Astrocyte (in vitro differentiated cells and primary cell): ENCODE data around the gene UST. TPM values are rescaled to one million over a fixed set of nuclear protein-coding genes. Genes with fewer than 3 reads are reported as not detected.

Experiments used
- DNase-seq: peaks from one replicate; pipeline ENCODE4 v3.0.0-alpha.2; 2010; ENCODE audit warnings: low read depth
- FAIRE-seq: peaks from 2 replicates; lab custom pipeline; 2011; peaks lifted over from hg19 to GRCh38; lab: Jason Lieb, UNC
- H2AFZ ChIP-seq: 2 replicates; pipeline ENCODE4 v1.6.0; 2012; ENCODE audit warnings: low read depth, low read length, inconsistent platforms
- H3K27ac ChIP-seq: 2 replicates; pipeline ENCODE4 v1.5.1; 2011; ENCODE audit warnings: low read depth, low read length, inconsistent platforms
- H3K27me3 ChIP-seq: 2 replicates; pipeline ENCODE4 v1.6.0; 2011; ENCODE audit warnings: low read length, inconsistent platforms; ENCODE audit not compliant: insufficient read depth
- H3K36me3 ChIP-seq: 2 replicates; pipeline ENCODE4 v1.5.1; 2011; ENCODE audit warnings: low read length, inconsistent platforms; ENCODE audit not compliant: insufficient read depth
- H3K4me1 ChIP-seq: 2 replicates; pipeline ENCODE4 v1.5.1; 2011; ENCODE audit warnings: low read length, inconsistent platforms; ENCODE audit not compliant: insufficient read depth
- H3K4me2 ChIP-seq: 2 replicates; pipeline ENCODE4 v1.6.0; 2012; ENCODE audit warnings: low read length, inconsistent platforms
- H3K4me3 ChIP-seq: 2 replicates; pipeline ENCODE4 v1.5.1; 2011; ENCODE audit warnings: low read depth, mild to moderate bottlenecking, low read length, inconsistent platforms; ENCODE audit not compliant: insufficient read depth
- H3K79me2 ChIP-seq: 2 replicates; pipeline ENCODE4 v1.6.0; 2012; ENCODE audit warnings: mild to moderate bottlenecking, low read length, inconsistent platforms; ENCODE audit not compliant: insufficient read depth
- H3K9ac ChIP-seq: 2 replicates; pipeline ENCODE4 v1.6.0; 2012; ENCODE audit warnings: mild to moderate bottlenecking, low read length, inconsistent platforms
- H3K9me3 ChIP-seq: 2 replicates; pipeline ENCODE4 v1.5.1; 2012; ENCODE audit warnings: low read depth, mild to moderate bottlenecking, low read length, inconsistent platforms; ENCODE audit not compliant: insufficient read depth
- H4K20me1 ChIP-seq: 2 replicates; pipeline ENCODE4 v1.6.0; 2012; ENCODE audit warnings: low read length, inconsistent platforms; ENCODE audit not compliant: insufficient read depth
- H3K27ac Mint-ChIP-seq: one replicate; pipeline ENCODE4 v1.8.0; 2021; ENCODE audit warnings: mild to moderate bottlenecking, mixed read lengths; ENCODE audit not compliant: unreplicated experiment
- H3K27me3 Mint-ChIP-seq: one replicate; pipeline ENCODE4 v1.8.0; 2021; ENCODE audit warnings: low read depth, mixed read lengths; ENCODE audit not compliant: unreplicated experiment
- H3K36me3 Mint-ChIP-seq: one replicate; pipeline ENCODE4 v1.8.0; 2021; ENCODE audit warnings: low read depth, mixed read lengths; ENCODE audit not compliant: unreplicated experiment
- H3K4me1 Mint-ChIP-seq: one replicate; pipeline ENCODE4 v1.8.0; 2021; ENCODE audit warnings: low read depth, mixed read lengths; ENCODE audit not compliant: unreplicated experiment
- H3K4me3 Mint-ChIP-seq: one replicate; pipeline ENCODE4 v1.8.0; 2021; ENCODE audit warnings: mild to moderate bottlenecking, moderate library complexity, mixed read lengths; ENCODE audit not compliant: unreplicated experiment
- H3K9me3 Mint-ChIP-seq: one replicate; pipeline ENCODE4 v1.8.0; 2021; ENCODE audit warnings: mild to moderate bottlenecking, mixed read lengths; ENCODE audit not compliant: unreplicated experiment
- EZH2 ChIP-seq: IDR thresholded peaks from 2 replicates; pipeline ENCODE4 v1.6.1; 2012; ENCODE audit warnings: mild to moderate bottlenecking, low read length, inconsistent platforms; ENCODE audit not compliant: insufficient read depth
- total RNA-seq: library from RNA; stranded (reverse); gene quantifications from 2 replicates; pipeline ENCODE4 v1.2.1, GENCODE V29; 2021
- TF ChIP-seq, protein P1 (sequence below): IDR thresholded peaks from 2 replicates; pipeline ENCODE4 v1.5.1; 2011; ENCODE audit warnings: low read depth, mild to moderate bottlenecking, inconsistent platforms, low read length, moderate library complexity; ENCODE audit not compliant: insufficient read depth

The UST gene
- total RNA-seq, 1 donor from 2014 or later = 15.3 TPM

DNA sequence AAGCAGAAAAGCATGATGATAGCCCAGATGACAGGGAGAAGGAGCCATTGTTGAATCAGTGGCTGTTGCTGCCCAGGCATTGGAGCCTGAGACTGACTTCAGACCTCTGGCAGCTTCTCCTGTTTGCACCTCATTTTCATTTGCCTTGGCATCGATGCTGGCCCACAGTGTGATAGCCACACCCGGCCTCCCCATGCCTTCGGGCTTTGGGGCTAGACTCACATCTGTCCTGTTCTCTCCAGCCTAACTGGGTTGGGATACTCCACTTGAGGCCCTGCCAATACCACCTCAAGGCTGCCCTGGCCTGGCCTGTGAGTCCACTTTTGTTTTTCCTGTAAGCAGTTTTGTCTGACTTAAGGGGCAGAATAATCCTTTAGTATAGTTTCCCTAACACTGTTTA, 140.4 kb downstream of the UST start:
- peaks cover 6% of the 10 kb centered on the region for H4K20me1 ChIP-seq
- no peak overlapping the region for H3K4me3 ChIP-seq
- TF ChIP-seq, protein P1, sequence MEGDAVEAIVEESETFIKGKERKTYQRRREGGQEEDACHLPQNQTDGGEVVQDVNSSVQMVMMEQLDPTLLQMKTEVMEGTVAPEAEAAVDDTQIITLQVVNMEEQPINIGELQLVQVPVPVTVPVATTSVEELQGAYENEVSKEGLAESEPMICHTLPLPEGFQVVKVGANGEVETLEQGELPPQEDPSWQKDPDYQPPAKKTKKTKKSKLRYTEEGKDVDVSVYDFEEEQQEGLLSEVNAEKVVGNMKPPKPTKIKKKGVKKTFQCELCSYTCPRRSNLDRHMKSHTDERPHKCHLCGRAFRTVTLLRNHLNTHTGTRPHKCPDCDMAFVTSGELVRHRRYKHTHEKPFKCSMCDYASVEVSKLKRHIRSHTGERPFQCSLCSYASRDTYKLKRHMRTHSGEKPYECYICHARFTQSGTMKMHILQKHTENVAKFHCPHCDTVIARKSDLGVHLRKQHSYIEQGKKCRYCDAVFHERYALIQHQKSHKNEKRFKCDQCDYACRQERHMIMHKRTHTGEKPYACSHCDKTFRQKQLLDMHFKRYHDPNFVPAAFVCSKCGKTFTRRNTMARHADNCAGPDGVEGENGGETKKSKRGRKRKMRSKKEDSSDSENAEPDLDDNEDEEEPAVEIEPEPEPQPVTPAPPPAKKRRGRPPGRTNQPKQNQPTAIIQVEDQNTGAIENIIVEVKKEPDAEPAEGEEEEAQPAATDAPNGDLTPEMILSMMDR = no peak
- H3K9me3 Mint-ChIP-seq = peaks cover 5% of the 10 kb centered on the region
- no peaks in the 10 kb centered on the region for H3K79me2 ChIP-seq
- H3K27ac Mint-ChIP-seq = no peak overlapping the region
- no peaks in the 10 kb centered on the region for H3K36me3 ChIP-seq
- peaks cover 2% of the 10 kb centered on the region for H3K4me1 Mint-ChIP-seq
- H3K4me2 ChIP-seq = no peak overlapping the region
- H3K9me3 ChIP-seq = no peaks in the 10 kb centered on the region
- no peaks in the 10 kb centered on the region for H3K27me3 Mint-ChIP-seq
- no peak overlapping the region for H3K9ac ChIP-seq
- peaks cover 19% of the 10 kb centered on the region for H3K4me1 ChIP-seq
- H3K36me3 Mint-ChIP-seq = peaks cover 3% of the 10 kb centered on the region
- H3K27me3 ChIP-seq = no peaks in the 10 kb centered on the region
- H2AFZ ChIP-seq = no peak overlapping the region
- no peak for FAIRE-seq
- DNase-seq = no peak
- no peak overlapping the region for H3K4me3 Mint-ChIP-seq
- no peak overlapping the region for H3K27ac ChIP-seq

GRCh38 chr6:148888856-148889255, 142.0 kb downstream of the UST start:
- FAIRE-seq = no peak
- Histone ChIP-seq H3K27ac (no peak overlapping the region), H3K4me3 (no peak overlapping the region), H3K9me3 (no peaks in the 10 kb centered on the region), H3K36me3 (no peaks in the 10 kb centered on the region), H3K9ac (no peak overlapping the region), H4K20me1 (peaks cover 6% of the 10 kb centered on the region), H2AFZ (no peak overlapping the region), H3K79me2 (no peaks in the 10 kb centered on the region), H3K4me1 (peaks cover 19% of the 10 kb centered on the region), H3K4me2 (no peak overlapping the region), H3K27me3 (no peaks in the 10 kb centered on the region)
- peak; percentile 71 for DNase-seq
- H3K9me3 Mint-ChIP-seq = peaks cover 5% of the 10 kb centered on the region
- H3K27me3 Mint-ChIP-seq = no peaks in the 10 kb centered on the region
- peaks cover 4% of the 10 kb centered on the region for H3K36me3 Mint-ChIP-seq
- H3K27ac Mint-ChIP-seq = no peak overlapping the region
- H3K4me3 Mint-ChIP-seq = no peak overlapping the region
- peaks cover 2% of the 10 kb centered on the region for H3K4me1 Mint-ChIP-seq
- TF ChIP-seq, protein P1 = no peak
- no peak for TF ChIP-seq EZH2

DNA sequence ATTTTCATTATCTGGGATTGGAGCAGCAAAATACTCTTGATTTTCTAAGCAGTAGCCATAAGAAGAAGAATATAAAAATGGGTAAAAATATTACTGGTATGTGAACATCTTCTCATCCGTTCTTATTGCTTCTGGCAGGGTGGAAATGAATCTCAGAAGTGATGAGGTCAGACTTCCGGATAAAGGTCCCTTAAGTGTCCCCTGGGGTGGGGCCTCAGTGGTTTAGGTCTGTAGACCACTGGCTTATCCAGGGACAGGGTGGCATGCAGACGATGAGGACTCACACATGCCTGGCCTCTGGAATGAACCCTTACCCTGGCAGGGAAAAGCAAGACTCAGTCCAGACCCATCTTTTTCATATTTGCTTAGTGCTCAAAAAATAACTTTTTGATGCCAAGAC, 143.3 kb downstream of the UST start:
- no peaks in the 10 kb centered on the region for H3K27me3 ChIP-seq
- H3K27ac ChIP-seq = no peak overlapping the region
- no peak overlapping the region for H3K4me3 ChIP-seq
- Mint-ChIP-seq H3K27me3 (no peaks in the 10 kb centered on the region), H3K4me1 (peaks cover 2% of the 10 kb centered on the region), H3K36me3 (peaks cover 4% of the 10 kb centered on the region), H3K4me3 (no peak overlapping the region), H3K27ac (no peak overlapping the region), H3K9me3 (peaks cover 5% of the 10 kb centered on the region)
- H3K4me1 ChIP-seq = peaks cover 14% of the 10 kb centered on the region
- H3K36me3 ChIP-seq = no peaks in the 10 kb centered on the region
- DNase-seq (no peak), FAIRE-seq (no peak)
- TF ChIP-seq, protein P1 = no peak
- no peak for TF ChIP-seq EZH2
- H3K9ac ChIP-seq = no peak overlapping the region
- H3K79me2 ChIP-seq = no peaks in the 10 kb centered on the region
- no peak overlapping the region for H3K4me2 ChIP-seq
- peaks cover 6% of the 10 kb centered on the region for H4K20me1 ChIP-seq
- H3K9me3 ChIP-seq = no peaks in the 10 kb centered on the region
- H2AFZ ChIP-seq = no peak overlapping the region
